H1 (cell line): ENCODE data around the gene ATG4C. TPM values are rescaled to one million over a fixed set of nuclear protein-coding genes. Genes with fewer than 3 reads are reported as not detected.

Experiments
- CTCF ChIA-PET: fragments of 300-600 bp; sonication (Branson Sonifier 250); formaldehyde crosslinking; loops from one replicate; lab custom pipeline; 2021; ENCODE audit not compliant: partially characterized antibody; lab: Charles Lee
- POLR2A ChIA-PET: fragments of 300-600 bp; sonication (Branson Sonifier 250); formaldehyde crosslinking; loops from one replicate; lab custom pipeline; 2021; ENCODE audit warnings: inconsistent platforms; ENCODE audit not compliant: partially characterized antibody; lab: Charles Lee
- DNase-seq, 2 experiments: peaks; one replicate each; pipeline versions ENCODE4 v3.0.0 to v3.0.0-alpha.2; 2010 to 2022; ENCODE audit warnings: low spot score in 2 of 2, low read depth in 1 of 2, mixed read lengths in 1 of 2
- FAIRE-seq: peaks from 2 replicates; lab custom pipeline; 2011; peaks lifted over from hg19 to GRCh38; lab: Jason Lieb, UNC
- H2AFZ ChIP-seq: 2 replicates; pipeline ENCODE4 v1.8.1; 2012; ENCODE audit warnings: low read length, inconsistent platforms
- H2AK5ac ChIP-seq: 2 replicates; pipeline ENCODE4 v1.6.1; 2013; ENCODE audit warnings: low read depth, low read length
- H2BK120ac ChIP-seq: replicated peaks from 2 replicates; pipeline ENCODE3; 2013; ENCODE audit warnings: low read depth, low read length, inconsistent platforms
- H2BK12ac ChIP-seq: 2 replicates; pipeline ENCODE4 v1.6.1; 2013; ENCODE audit warnings: low read depth, low read length
- H2BK15ac ChIP-seq: 2 replicates; pipeline ENCODE4 v1.6.1; 2013; ENCODE audit warnings: low read length
- H2BK20ac ChIP-seq: 2 replicates; pipeline ENCODE4 v1.6.1; 2013; ENCODE audit warnings: low read length
- H2BK5ac ChIP-seq: 2 replicates; pipeline ENCODE4 v1.6.1; 2013; ENCODE audit warnings: low read depth, low read length
- H3K14ac ChIP-seq: 2 replicates; pipeline ENCODE4 v1.6.1; 2013; ENCODE audit warnings: inconsistent platforms; ENCODE audit not compliant: insufficient read length
- H3K18ac ChIP-seq: 2 replicates; pipeline ENCODE4 v1.6.1; 2013; ENCODE audit warnings: low read length; ENCODE audit errors: extremely low read depth
- H3K23ac ChIP-seq: 2 replicates; pipeline ENCODE4 v1.6.1; 2013; ENCODE audit warnings: inconsistent platforms; ENCODE audit not compliant: insufficient read length
- H3K23me2 ChIP-seq: 2 replicates; pipeline ENCODE4 v1.6.1; 2013; ENCODE audit warnings: low read depth, low read length
- H3K27ac ChIP-seq: 2 replicates; pipeline ENCODE4 v1.6.1; 2011; ENCODE audit warnings: low read depth, low read length, inconsistent platforms
- H3K27me3 ChIP-seq, 4 experiments: replicated peaks in 1 of 4; 1 replicate in 1 of 4; 2 replicates in 3 of 4; pipeline versions ENCODE4 v1.6.1 to v1.8.1; 2011 to 2013; ENCODE audit warnings: low read length in 3 of 4, mild to moderate bottlenecking in 3 of 4, inconsistent platforms in 2 of 4, mixed read lengths in 2 of 4, moderate library complexity in 1 of 4; ENCODE audit not compliant: control insufficient read depth in 3 of 4, insufficient read depth in 3 of 4; ENCODE audit errors: extremely low read depth in 1 of 4
- H3K36me3 ChIP-seq, 4 experiments: 2 replicates each; pipeline versions ENCODE4 v1.6.1 to v1.8.1; 2011 to 2013; ENCODE audit warnings: mild to moderate bottlenecking in 4 of 4, low read length in 3 of 4, moderate library complexity in 2 of 4, control low read depth in 1 of 4, inconsistent platforms in 1 of 4; ENCODE audit not compliant: insufficient read depth in 4 of 4, control insufficient read depth in 2 of 4
- H3K4ac ChIP-seq: replicated peaks from 2 replicates; pipeline ENCODE3; 2013; ENCODE audit warnings: low read length, low read depth, mixed read lengths, inconsistent platforms; ENCODE audit not compliant: insufficient read length
- H3K4me1 ChIP-seq, 4 experiments: replicated peaks in 1 of 4; 1 replicate in 1 of 4; 2 replicates in 3 of 4; pipeline versions ENCODE4 v1.6.1 to v1.8.1; 2011 to 2013; ENCODE audit warnings: low read length in 3 of 4, inconsistent platforms in 2 of 4, mixed read lengths in 1 of 4; ENCODE audit not compliant: insufficient read depth in 4 of 4, control insufficient read depth in 3 of 4
- H3K4me2 ChIP-seq, 2 experiments: 2 replicates each; pipeline versions ENCODE4 v1.6.1 to v1.8.1; 2011 to 2013; ENCODE audit warnings: low read depth in 2 of 2, low read length in 2 of 2, control low read depth in 1 of 2, inconsistent platforms in 1 of 2, mild to moderate bottlenecking in 1 of 2; ENCODE audit not compliant: insufficient read depth in 1 of 2
- H3K4me3 ChIP-seq, 4 experiments: fragments of 200-600, 300-600 bp in 1 of 4; sonication (generic), shearing (Covaris generic), sonication (Bioruptor Twin) in 1 of 4; 2 replicates each; pipeline versions ENCODE4 v1.5.1 to v1.8.1; 2011 to 2016; ENCODE audit warnings: low read length in 4 of 4, low read depth in 3 of 4, control low read depth in 2 of 4, inconsistent platforms in 2 of 4, mild to moderate bottlenecking in 2 of 4, mixed read lengths in 1 of 4, moderate library complexity in 1 of 4; ENCODE audit not compliant: insufficient read depth in 2 of 4; ENCODE audit errors: extremely low read depth in 1 of 4
- H3K56ac ChIP-seq: replicated peaks from 2 replicates; pipeline ENCODE3; 2013; ENCODE audit warnings: low read depth, mild to moderate bottlenecking, mixed read lengths, low read length, inconsistent platforms; ENCODE audit not compliant: insufficient read length
- H3K79me1 ChIP-seq: 2 replicates; pipeline ENCODE4 v1.6.1; 2013; ENCODE audit warnings: low read depth, low read length, control low read depth
- H3K79me2 ChIP-seq, 2 experiments: 2 replicates each; pipeline versions ENCODE4 v1.6.1 to v1.8.1; 2012 to 2013; ENCODE audit warnings: low read length in 2 of 2, mild to moderate bottlenecking in 2 of 2, inconsistent platforms in 1 of 2; ENCODE audit not compliant: insufficient read depth in 2 of 2, control insufficient read depth in 1 of 2
- H3K9ac ChIP-seq, 4 experiments: replicated peaks in 1 of 4; 1 replicate in 1 of 4; 2 replicates in 3 of 4; pipeline versions ENCODE4 v1.6.1 to v1.8.1; 2011 to 2013; ENCODE audit warnings: low read depth in 3 of 4, low read length in 3 of 4, control low read depth in 2 of 4, mild to moderate bottlenecking in 2 of 4, moderate library complexity in 2 of 4, inconsistent platforms in 1 of 4; ENCODE audit errors: extremely low read depth in 1 of 4
- H3K9me3 ChIP-seq, 2 experiments: 2 replicates each; pipeline versions ENCODE4 v1.6.1 to v1.8.1; 2012 to 2013; ENCODE audit warnings: mild to moderate bottlenecking in 2 of 2, moderate library complexity in 2 of 2, control low read depth in 1 of 2, inconsistent platforms in 1 of 2, low read depth in 1 of 2, low read length in 1 of 2, mixed read lengths in 1 of 2; ENCODE audit not compliant: insufficient read depth in 2 of 2
- H4K20me1 ChIP-seq, 2 experiments: replicated peaks in 1 of 2; 2 replicates each; pipeline versions ENCODE3 to v1.8.1; 2011 to 2013; ENCODE audit warnings: inconsistent platforms in 2 of 2, low read length in 2 of 2, mild to moderate bottlenecking in 1 of 2; ENCODE audit not compliant: insufficient read depth in 2 of 2, control insufficient read depth in 1 of 2
- H4K5ac ChIP-seq: 2 replicates; pipeline ENCODE4 v1.6.1; 2013; ENCODE audit warnings: low read length, low read depth, mixed read lengths, inconsistent platforms; ENCODE audit not compliant: insufficient read length
- H4K8ac ChIP-seq: 2 replicates; pipeline ENCODE4 v1.8.0; 2013; ENCODE audit warnings: mild to moderate bottlenecking, moderate library complexity, low read length, inconsistent platforms; ENCODE audit not compliant: insufficient read depth; ENCODE audit errors: extremely low read depth
- H4K91ac ChIP-seq: replicated peaks from 2 replicates; pipeline ENCODE3; 2013; ENCODE audit warnings: low read length, mixed read lengths, inconsistent platforms; ENCODE audit not compliant: insufficient read length
- CHD2 ChIP-seq: IDR thresholded peaks from 2 replicates; pipeline ENCODE4 v1.6.1; 2012; ENCODE audit warnings: low read length, improper control_type of control experiment
- GABPA ChIP-seq: IDR thresholded peaks from 2 replicates; pipeline ENCODE4 v1.6.1; 2011; ENCODE audit warnings: mild to moderate bottlenecking, low read length, moderate library complexity, borderline replicate concordance; ENCODE audit not compliant: insufficient read depth
- KDM4A ChIP-seq: IDR thresholded peaks from one replicate; pipeline ENCODE4 v1.7.1; 2012; ENCODE audit warnings: low read depth, mild to moderate bottlenecking, moderate library complexity, low read length, inconsistent platforms; ENCODE audit not compliant: severe bottlenecking
- MAFK ChIP-seq: IDR thresholded peaks from 2 replicates; pipeline ENCODE4 v1.6.1; 2012; ENCODE audit warnings: low read depth, mild to moderate bottlenecking, improper control_type of control experiment, low read length
- POLR2A ChIP-seq, 2 experiments: IDR thresholded peaks; 1 replicate in 1 of 2; 2 replicates in 1 of 2; pipeline ENCODE4 v1.6.1; 2011; ENCODE audit warnings: low read depth in 2 of 2, low read length in 2 of 2, mild to moderate bottlenecking in 2 of 2; ENCODE audit errors: control extremely low read depth in 1 of 2
- RAD21 ChIP-seq, 2 experiments: IDR thresholded peaks in 1 of 2; conservative IDR thresholded peaks in 1 of 2; 2 replicates each; pipeline ENCODE4 v1.6.1; 2011; ENCODE audit warnings: low read depth in 2 of 2, low read length in 2 of 2, improper control_type of control experiment in 1 of 2, inconsistent platforms in 1 of 2, mild to moderate bottlenecking in 1 of 2, moderate library complexity in 1 of 2
- SIN3A ChIP-seq, 2 experiments: IDR thresholded peaks in 1 of 2; conservative IDR thresholded peaks in 1 of 2; 2 replicates each; pipeline ENCODE4 v1.6.1; 2011 to 2012; ENCODE audit warnings: low read length in 2 of 2, improper control_type of control experiment in 1 of 2, low read depth in 1 of 2, mild to moderate bottlenecking in 1 of 2
- SP1 ChIP-seq: IDR thresholded peaks from 2 replicates; pipeline ENCODE4 v1.6.1; 2011; ENCODE audit warnings: low read depth, low read length
- SUZ12 ChIP-seq: fragments of 200-600 bp; sonication (generic); IDR thresholded peaks from 2 replicates; pipeline ENCODE4 v1.6.1; 2012; ENCODE audit warnings: mild to moderate bottlenecking, inconsistent platforms, low read length, moderate library complexity, mixed read lengths
- ZNF274 ChIP-seq: IDR thresholded peaks from 2 replicates; pipeline ENCODE4 v1.7.0; 2012; ENCODE audit warnings: low read length, borderline replicate concordance; ENCODE audit errors: extremely low read depth
- WGBS, 2 experiments: shearing (Covaris generic) in 1 of 2; methylation state at CpG; one replicate each; pipeline versions ENCODE4 v1.1.6 to v1.1.7; 2013 to 2015; ENCODE audit warnings: low lambda C conversion rate in 2 of 2, mixed read lengths in 2 of 2, inconsistent platforms in 1 of 2, low coverage in 1 of 2, missing lambda C conversion rate in 1 of 2; ENCODE audit not compliant: insufficient replicate concordance in 2 of 2, insufficient coverage in 1 of 2, insufficient read length in 1 of 2; ENCODE audit errors: extremely low coverage in 1 of 2, missing lambda C conversion rate in 1 of 2; 5-methylcytosine and 5-hydroxymethylcytosine counted together
- polyA plus RNA-seq, 7 experiments: library from polyadenylated mRNA; depleted of rRNA in 3 of 7; stranded (reverse) in 5 of 7; unstranded in 2 of 7; fragments of >200 nt in 5 of 7; fragments of 200-250 nt in 2 of 7; gene quantifications; 1 replicate in 5 of 7; 2 replicates in 1 of 7; 4 replicates in 1 of 7; pipeline versions ENCODE4 v1.2.1 to v1.2.3, GENCODE V29; 2011 to 2013; ENCODE audit warnings: missing spikeins in 2 of 7, mixed read lengths in 2 of 7
- total RNA-seq: library from RNA; stranded (reverse); fragmentation: NEBNext Ultra II Directional; extraction: Animal tissue kit (Norgen Biotek cat#: 25700); gene quantifications from 2 replicates; pipeline ENCODE4 v1.2.1, GENCODE V29; 2021
- TF ChIP-seq, protein P1 (sequence below): IDR thresholded peaks from 2 replicates; pipeline ENCODE4 v1.6.1; 2011; ENCODE audit warnings: low read depth, mild to moderate bottlenecking, low read length; ENCODE audit not compliant: insufficient read depth

ATG4C gene
- total and polyA plus RNA-seq, 2 of the 8 experiments (the other 6 are each of a cell fraction or from before 2014, with no cell fraction given), result 5.1 to 22.2 TPM

DNA sequence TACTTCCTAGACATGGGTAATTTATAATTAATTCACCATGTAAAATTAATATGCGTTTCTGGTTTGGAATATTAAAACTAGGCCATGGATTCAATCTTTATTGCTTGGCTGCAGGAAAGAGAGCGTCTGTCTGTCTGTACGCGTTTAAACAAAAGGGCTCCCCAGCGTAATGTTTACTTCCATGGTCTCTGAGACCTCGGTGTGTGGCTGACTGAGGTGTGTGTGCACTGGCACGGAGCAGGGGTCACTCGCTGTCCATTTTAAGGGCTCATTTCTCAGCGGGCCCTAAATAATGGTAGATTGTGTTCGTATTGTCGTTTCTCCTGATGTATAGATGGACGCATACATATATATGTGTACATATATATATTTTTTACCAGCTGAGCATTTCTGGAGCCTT lies 119.6 kb downstream of the ATG4C start:
- Histone ChIP-seq H3K79me1 (no peaks in the 10 kb centered on the region), H2BK20ac (no peak overlapping the region), H4K91ac (no peak overlapping the region), H3K9ac (no peak overlapping the region), H3K23ac (no peak overlapping the region), H2BK120ac (no peak overlapping the region), H2AFZ (no peak overlapping the region), H3K56ac (no peak overlapping the region), H2BK5ac (no peak overlapping the region), H3K36me3 (no peaks in the 10 kb centered on the region), H3K9me3 (no peaks in the 10 kb centered on the region), H3K4me3 (no peak overlapping the region), H3K14ac (no peak overlapping the region), H3K4me2 (no peak overlapping the region), H4K5ac (no peak overlapping the region), H4K20me1 (no peaks in the 10 kb centered on the region), H3K79me2 (no peaks in the 10 kb centered on the region), H3K4ac (no peak overlapping the region), H3K27me3 (no peaks in the 10 kb centered on the region), H3K18ac (no peak overlapping the region), H2BK15ac (no peak overlapping the region), H3K27ac (no peak overlapping the region), H2AK5ac (no peak overlapping the region), H3K4me1 (no peaks in the 10 kb centered on the region; a peak in 1 of 7 replicates), H4K8ac (no peak overlapping the region), H2BK12ac (no peak overlapping the region), H3K23me2 (no peaks in the 10 kb centered on the region; the same call in 1 of the 2 replicates)
- TF ChIP-seq KDM4A (no peak), SUZ12 (no peak), ZNF274 (no peak), GABPA (no peak), SIN3A (conservative IDR thresholded peaks at IDR 0.05 in 1 of 2, IDR thresholded peaks at IDR 0.05 in 1 of 2; ENCODE audit: low read depth in 1 of 2, low read length in 2 of 2) (no peak), CHD2 (no peak), RAD21 (IDR thresholded peaks at IDR 0.05 in 1 of 2, conservative IDR thresholded peaks at IDR 0.05 in 1 of 2; ENCODE audit: low read depth in 2 of 2, low read length in 2 of 2) (no peak), MAFK (no peak), POLR2A (IDR thresholded peaks at IDR 0.05; ENCODE audit: control extremely low read depth in 1 of 2, low read depth in 2 of 2, low read length in 2 of 2) (no peak), SP1 (no peak)
- TF ChIP-seq, protein P1, sequence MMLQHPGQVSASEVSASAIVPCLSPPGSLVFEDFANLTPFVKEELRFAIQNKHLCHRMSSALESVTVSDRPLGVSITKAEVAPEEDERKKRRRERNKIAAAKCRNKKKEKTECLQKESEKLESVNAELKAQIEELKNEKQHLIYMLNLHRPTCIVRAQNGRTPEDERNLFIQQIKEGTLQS, result no peak
- FAIRE-seq (no peak), DNase-seq (no peak)
- WGBS, 2 experiments, result 82% methylated on average over 12 of the region's 12 CpGs; no CpG with 5 or more reads in 1 of the 2 experiments
- POLR2A ChIA-PET, result no interaction called here
- CTCF ChIA-PET, result interaction anchor here (0.6 to 5.3 kb wide), 6 partner anchors 8 to 1283 kb away, joined by 3 to 47 read pairs (median 17); no protein-coding TSS in a partner anchor
